Limb (tissue), 2 donors: ENCODE measurements around the gene TRIM51.
"Not testable (repeated sequence)": the region's sequence is repeated elsewhere in the genome, so short reads cannot be mapped to it uniquely, and the experiment has no call there.

ENCODE experiments used
- DNase-seq, 2 donors: peaks; one replicate each; pipeline ENCODE4 v3.0.0-alpha.2; 2016; ENCODE audit errors: extremely low spot score in 2 of 2

TRIM51 gene

GRCh38 chr11:55882997-55883396, at the start of gene TRIM51:
TRIM51 (plus strand) TSS chr11:55883297; CDS start chr11:55885429, 2,132 bp downstream.
- DNase-seq: not testable (repeated sequence)

GRCh38 chr11:55838452-55838851, 44.6 kb upstream of the TRIM51 start, which contains the start of gene OR5D16:
OR5D16 (plus strand) TSS chr11:55838752; CDS start chr11:55838752, 0 bp downstream.
- DNase-seq: no peak

GRCh38 chr11:55847453-55847852, 35.6 kb upstream of the TRIM51 start:
- DNase-seq: no peak

GRCh38 chr11:55849037-55849436, 34.1 kb upstream of the TRIM51 start:
- no peak for DNase-seq

- no peak for DNase-seq
Observed at GRCh38 chr11:55852141-55852540, 31.0 kb upstream of the TRIM51 start.

GRCh38 chr11:55854704-55855103, 28.4 kb upstream of the TRIM51 start:
- DNase-seq: no peak

GRCh38 chr11:55867354-55867753, 15.7 kb upstream of the TRIM51 start:
- DNase-seq: not testable (repeated sequence)

- not testable (repeated sequence) for DNase-seq
Observed at GRCh38 chr11:55872731-55873130, 10.4 kb upstream of the TRIM51 start.

GRCh38 chr11:55873146-55873545, 10.0 kb upstream of the TRIM51 start:
- DNase-seq: not testable (repeated sequence)

- DNase-seq: not testable (repeated sequence)
Observed at GRCh38 chr11:55884995-55885394, 1.9 kb downstream of the TRIM51 start.

- DNase-seq: not testable (repeated sequence)
Observed at GRCh38 chr11:55885481-55885880, 2.4 kb downstream of the TRIM51 start.

- DNase-seq: no peak
Observed at GRCh38 chr11:55895216-55895615, 12.1 kb downstream of the TRIM51 start.

GRCh38 chr11:55902308-55902707, 19.2 kb downstream of the TRIM51 start:
- no peak for DNase-seq

- no peak for DNase-seq
Observed at GRCh38 chr11:55914482-55914881, 31.4 kb downstream of the TRIM51 start, which contains the start of gene OR5W2. OR5W2 (minus strand) TSS chr11:55914582; CDS start chr11:55914582, 0 bp downstream.

GRCh38 chr11:55920537-55920936, 37.4 kb downstream of the TRIM51 start:
- DNase-seq: no peak

GRCh38 chr11:55936300-55936699, 53.2 kb downstream of the TRIM51 start, which contains the start of gene OR5I1:
OR5I1 (minus strand) TSS chr11:55936400; CDS start chr11:55936400, 0 bp downstream.
- DNase-seq: no peak
